Stimulated activated CD4-positive, alpha-beta T cell treated with anti-CD3 and anti-CD28 coated beads, Interleukin-12 subunit alpha, Interleukin-12 subunit beta, amount 100 ng/mL, for 24 hours (primary cell): ENCODE data around the gene ACOT9.
A peak's percentile ranks its signal among the peaks of the same experiment; 100 is the strongest.
"Not testable (repeated sequence)": the region's sequence is repeated elsewhere in the genome, so short reads cannot be mapped to it uniquely, and the experiment has no call there.

Experiments used
- DNase-seq, 2 experiments: peaks; one replicate each; pipeline ENCODE4 v3.0.0-alpha.2; 2020; ENCODE audit warnings: low read depth in 2 of 2

Gene ACOT9, protein sequence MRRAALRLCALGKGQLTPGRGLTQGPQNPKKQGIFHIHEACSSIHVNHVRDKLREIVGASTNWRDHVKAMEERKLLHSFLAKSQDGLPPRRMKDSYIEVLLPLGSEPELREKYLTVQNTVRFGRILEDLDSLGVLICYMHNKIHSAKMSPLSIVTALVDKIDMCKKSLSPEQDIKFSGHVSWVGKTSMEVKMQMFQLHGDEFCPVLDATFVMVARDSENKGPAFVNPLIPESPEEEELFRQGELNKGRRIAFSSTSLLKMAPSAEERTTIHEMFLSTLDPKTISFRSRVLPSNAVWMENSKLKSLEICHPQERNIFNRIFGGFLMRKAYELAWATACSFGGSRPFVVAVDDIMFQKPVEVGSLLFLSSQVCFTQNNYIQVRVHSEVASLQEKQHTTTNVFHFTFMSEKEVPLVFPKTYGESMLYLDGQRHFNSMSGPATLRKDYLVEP

DNA sequence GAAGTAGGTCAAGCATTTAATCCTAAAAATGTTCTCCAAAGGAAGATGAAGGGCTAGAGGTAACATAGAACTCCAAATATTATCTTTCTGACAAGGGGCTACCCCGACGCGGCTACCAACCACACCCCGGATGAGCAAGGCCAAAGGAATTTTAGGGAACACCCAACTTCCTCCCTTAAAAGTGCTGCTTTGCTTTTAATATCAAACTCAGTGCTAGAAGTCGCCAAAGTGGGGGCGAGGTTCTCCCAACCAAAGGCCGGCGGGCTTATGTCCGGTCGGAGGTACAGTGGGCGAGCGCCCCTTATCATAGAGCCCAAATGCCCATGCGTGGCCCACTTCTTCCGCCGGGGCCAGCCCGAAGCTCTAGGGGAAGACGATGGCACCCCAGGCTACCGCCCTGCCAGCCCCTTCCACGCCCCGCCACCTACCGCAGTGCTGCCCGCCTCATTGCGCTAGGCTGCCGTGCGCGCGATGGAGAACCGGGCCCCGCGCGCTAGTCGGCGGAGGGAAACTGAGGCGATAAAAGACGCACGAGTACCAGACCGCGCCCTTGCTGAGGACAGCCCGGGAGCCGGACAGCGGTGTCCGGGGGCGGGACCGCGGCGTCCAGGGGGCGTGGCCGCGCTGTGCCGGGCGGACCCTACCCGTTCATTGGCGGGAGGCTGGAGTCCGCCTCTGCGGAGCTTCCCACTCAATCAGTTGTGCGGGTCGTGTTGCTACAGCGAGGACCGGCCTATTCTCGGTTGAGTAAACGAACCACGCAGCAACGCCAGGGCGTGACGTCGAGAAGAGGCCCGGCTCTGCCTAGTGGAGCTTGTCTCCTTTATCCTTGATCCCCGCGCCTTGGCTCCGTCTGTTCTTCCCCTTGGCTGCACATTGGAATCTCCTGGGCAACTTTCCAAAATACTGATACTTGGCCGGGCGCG is at the start of gene ACOT9:
Gene ACOT9, minus strand, starts transcription at position 580 of the 926 bp plus-strand sequence. Its CDS starts 132 bp downstream, at position 448.
- peak; percentile 40 to 64 for DNase-seq

DNA sequence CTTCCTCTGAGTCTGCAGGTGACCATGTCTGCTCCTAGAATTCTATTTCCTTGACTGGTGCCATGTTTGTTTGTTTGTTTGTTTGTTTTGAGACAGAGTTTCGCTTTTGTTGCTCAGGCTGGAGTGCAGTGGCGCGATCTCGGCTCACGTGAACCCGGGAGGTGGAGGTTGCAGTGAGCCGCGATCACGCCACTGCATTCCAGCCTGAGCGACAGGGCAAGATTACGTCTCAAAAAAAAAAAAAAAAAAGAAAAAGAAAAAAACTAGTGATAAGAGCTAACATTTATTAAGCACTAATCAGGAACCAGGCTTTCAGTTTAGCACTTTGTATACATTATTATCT is 47.0 kb upstream of the ACOT9 start:
- DNase-seq, result no peak

DNA sequence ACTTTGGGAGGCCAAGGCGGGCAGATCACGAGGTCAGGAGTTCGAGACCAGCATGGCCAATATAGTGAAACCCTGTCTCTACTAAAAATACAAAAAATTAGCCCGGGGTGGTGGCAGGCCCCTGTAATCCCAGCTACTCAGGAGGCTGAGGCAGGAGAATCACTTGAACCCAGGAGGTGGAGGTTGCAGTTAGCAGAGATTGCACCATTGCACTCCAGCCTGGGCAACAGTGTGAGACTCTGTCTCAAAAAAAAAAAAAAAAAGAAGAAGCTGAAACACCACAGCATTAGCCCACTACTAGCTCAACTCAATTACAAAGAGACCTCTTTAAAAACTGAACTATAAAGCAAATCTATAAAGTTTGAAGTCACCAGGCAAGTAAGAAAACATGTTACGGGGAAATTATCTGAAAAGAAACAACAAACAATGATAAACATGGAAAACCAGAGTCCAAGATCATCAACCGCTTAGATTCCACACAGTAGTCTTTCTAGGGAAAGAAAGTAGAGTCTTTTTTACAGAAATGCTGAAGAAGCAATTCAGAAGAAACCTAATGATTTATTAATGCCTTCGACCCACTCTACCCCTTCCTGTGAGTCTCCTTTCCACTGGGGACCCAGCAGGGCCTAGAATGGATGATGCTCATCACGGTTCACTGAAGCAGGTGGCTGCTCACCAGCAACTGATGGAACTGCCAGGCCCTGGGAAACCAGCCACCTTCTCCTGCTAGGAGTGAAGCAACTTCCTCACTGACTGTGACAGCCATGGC is 46.5 kb upstream of the ACOT9 start:
- DNase-seq, result no peak

DNA sequence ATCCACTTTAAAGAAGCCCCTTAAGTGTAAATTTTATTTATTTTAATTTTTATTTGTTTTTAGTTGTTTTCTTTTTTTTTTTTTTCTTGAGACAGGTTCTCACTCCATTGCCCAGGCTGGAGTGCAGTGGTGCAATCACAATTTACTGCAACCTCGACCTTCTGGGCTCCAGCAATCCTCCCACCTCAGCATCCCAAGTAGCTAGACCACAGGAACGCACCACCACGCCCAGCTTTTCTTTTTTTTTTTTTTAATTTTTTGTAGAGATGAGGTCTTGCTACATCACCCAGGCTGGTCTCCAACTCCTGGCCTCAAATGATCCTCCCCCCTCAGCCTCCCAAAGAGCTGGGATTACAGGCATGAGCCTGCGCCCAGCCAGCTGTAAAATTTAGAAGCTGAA is 45.9 kb upstream of the ACOT9 start:
- DNase-seq, result no peak

DNA sequence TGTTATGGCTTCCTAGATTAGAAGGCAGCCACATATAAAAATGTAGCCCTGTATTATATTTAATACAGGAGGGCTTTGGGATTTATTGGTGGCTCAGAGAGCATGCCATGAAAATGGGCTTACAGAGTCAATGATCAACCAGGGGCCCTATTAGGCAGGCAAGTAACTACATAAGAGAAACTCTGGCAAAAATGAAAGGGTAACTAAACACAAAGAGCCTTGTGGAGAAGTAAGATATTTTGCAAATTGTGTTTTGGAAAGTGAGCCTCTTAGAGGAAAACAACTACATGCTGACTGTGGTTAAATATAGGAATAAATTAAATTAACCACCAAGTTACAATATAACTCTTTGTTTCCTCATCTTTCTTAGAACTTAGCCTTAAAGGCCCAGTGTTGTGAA is 45.4 kb upstream of the ACOT9 start:
- DNase-seq, result no peak

DNA sequence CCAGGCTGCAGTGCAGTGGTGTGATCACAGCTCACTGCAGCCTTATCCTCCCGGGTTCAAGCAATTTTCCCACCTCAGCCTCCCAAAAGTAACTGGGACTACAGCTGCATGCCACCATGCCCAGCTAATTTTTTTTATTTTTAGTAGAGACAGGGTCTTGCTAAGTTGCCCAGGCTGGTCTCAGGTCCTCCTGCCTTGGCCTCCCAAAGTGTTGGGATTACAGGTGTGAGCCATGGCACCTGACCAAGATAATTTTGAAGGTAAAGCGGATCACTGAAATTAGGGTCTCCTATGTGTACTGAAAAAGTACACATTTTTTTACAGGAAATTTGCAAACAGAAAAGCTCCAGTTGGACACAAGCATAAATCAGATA is 44.7 kb upstream of the ACOT9 start:
- no peak for DNase-seq

DNA sequence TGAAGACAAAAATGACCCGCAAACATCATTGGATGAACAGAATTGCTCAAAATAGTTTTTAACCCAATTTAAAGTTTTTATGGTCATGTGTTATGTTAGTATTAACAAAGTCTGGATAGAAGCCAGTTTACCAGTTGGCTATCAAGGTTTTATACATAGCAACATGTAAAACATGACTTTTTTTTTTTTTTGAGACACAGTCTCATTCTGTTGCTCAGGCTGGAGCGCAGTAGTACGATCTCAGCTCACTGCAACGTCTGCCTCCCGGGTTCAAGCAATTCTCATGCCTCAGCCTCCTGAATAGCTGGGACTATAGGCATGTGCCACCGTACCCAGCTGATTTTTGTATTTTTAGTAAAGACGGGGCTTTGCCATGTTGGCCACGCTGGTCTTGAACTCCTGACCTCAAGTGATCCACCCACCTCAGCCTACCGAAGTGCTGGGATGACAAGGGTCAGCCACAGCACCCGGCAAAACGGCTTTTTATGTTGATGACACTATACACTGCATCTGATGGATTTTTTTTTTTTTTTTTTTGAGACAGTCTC is 43.3 kb upstream of the ACOT9 start:
- no peak for DNase-seq

DNA sequence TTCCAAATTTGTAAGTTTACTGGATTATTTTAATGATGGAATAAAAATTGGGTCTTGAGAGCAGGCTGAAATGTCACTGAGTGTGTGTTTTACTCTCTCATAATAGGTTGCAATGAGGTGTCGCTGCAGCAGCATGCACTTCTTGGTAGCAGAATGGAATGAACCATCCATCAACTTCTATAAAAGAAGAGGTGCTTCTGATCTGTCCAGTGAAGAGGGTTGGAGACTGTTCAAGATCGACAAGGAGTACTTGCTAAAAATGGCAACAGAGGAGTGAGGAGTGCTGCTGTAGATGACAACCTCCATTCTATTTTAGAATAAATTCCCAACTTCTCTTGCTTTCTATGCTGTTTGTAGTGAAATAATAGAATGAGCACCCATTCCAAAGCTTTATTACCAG is 42.5 kb upstream of the ACOT9 start:
- no peak for DNase-seq

DNA sequence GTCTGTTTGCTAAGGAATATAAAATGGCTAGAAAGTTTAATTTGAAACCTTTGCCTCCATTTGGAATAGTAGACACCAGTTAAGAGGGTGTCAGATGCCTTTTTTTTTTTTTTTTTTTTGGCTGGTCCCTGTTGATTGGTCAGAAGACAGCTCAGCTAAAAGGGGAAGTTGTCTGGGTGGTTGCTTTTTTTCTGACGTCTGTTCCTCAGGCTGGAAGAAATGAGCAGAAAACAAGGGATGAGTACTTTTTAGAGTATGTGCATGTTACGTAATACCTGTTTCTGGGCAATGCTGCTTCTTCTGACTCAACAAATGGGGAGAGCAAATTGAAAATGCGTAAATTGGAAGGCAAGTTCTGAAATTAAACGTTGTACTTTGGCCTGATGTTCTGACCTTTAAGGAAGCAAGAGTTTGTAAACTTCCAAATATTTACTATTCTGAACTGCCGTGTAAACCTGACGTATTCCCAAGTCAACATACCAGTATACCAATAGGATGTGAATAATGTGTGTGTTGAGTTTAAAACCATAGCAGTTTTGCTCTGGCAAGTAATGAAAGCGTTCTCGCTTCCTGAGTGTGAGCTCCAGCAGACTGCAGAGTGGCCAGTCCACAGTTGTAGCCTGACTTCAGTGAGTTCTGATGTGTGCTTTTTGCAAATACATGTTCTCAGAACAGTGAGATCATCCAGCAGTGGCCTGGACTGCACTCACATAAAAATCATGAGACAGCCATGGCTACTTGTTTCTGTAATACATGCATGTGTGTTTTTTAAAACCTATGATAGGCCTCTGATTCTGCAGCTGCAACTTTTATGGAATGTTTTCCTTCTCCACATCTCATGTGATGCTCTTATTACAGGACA is 41.6 kb upstream of the ACOT9 start:
- DNase-seq, result no peak

DNA sequence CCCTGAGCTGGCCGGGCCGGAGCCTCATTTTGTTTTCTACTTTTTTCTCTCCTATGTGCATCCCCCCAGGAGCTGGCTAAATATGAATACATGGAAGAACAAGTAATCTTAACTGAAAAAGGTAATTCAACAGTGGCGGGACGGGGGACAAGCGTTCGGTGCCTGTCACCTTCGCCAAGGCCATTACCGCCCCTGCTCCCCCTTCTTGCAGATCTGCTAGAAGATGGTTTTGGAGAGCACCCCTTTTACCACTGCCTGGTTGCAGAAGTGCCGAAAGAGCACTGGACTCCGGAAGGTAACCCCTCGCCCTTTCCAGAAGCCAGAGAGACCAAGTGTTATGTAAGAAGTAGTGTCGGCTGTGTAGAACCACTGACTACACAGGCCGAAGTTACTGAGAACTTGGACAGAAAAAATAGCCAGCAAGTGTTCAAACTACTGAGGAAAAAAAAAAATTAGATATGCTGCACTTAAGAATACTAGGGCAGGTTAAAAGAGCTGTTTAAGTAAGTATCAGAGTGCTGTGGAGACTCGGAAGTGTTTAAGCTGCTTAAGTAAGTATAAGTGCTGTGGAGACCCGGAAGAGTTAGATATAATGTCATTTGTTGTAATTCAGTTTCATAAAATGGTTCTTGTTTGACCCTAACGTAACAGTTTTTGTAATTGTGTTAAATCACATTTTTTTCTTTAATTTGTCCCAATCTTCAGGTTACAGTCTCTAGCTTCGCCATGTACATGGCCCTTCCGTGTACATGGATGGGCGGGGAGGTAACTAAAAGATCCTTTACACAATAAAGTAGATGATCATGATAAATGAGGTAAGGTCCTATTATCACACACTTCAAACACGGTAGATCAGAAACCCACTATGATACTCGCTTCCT is 40.8 kb upstream of the ACOT9 start:
- DNase-seq, result no peak

DNA sequence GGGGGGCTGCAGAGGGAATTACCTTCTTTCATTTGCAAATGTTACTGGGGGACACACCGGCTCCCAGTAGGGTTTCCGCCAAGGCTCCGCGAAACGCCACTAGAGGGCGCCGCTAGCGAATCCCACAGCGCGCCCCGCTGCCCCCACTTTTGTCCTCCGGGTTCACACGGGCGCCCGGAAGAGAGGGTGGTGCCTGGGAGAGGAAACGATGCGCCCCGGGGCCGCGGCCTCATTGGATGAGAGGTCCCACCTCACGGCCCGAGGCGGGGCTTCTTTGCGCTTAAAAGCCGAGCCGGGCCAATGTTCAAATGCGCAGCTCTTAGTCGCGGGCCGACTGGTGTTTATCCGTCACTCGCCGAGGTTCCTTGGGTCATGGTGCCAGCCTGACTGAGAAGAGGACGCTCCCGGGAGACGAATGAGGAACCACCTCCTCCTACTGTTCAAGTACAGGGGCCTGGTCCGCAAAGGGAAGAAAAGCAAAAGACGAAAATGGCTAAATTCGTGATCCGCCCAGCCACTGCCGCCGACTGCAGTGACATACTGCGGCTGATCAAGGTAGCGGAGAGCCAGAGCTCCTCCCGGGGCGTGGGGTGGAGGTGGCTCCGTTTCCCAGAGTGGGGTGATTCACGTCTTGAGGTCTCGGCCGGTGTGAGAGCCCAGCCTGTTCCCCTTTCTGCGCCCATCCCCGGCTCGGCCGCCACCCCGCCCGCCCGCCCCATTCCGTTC is 40.0 kb upstream of the ACOT9 start, which contains the start of gene SAT1:
Gene SAT1, plus strand, starts transcription at position 311 of the 726 bp plus-strand sequence. Its CDS starts 179 bp downstream, at position 490.
- DNase-seq, result peak; percentile 82 to 88

DNA sequence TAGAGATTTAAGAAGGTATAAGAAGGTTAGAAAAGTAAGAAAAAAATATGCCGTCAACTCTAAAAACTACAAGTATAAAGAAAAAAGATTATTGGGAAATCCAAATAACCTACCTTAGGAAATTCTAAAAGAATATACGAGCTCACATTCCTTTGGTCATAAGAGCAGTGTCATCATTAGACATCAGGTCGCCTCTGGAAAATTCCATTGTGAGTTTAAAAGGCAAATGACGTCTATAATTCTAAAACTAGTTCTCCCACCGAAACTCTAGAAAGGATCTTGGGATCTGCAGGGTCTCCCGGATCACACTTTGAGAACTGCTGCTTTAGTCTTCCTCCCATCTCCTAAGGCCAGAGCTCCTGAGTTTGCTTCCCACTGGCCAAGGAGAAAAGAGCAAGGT is 39.4 kb upstream of the ACOT9 start:
- DNase-seq, result no peak

DNA sequence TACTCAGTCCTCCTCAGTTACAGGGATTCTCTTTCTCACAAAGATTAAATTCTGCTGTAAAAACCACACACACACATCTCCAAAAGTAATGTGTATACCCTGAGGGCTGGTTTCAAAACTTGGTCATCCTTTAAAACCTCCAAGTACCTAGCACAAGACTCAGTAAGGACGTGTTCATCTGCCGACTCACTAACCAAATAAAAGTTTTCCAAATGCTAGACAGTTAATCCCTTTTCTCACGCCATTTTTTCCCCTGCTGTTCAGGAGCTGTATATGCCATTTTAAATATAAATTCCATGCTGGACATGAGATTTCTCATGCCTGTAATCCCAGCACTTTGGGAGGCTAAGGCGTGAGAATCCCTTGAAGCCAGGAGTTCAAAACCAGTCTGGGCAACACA is 35.9 kb upstream of the ACOT9 start:
- DNase-seq, result no peak

DNA sequence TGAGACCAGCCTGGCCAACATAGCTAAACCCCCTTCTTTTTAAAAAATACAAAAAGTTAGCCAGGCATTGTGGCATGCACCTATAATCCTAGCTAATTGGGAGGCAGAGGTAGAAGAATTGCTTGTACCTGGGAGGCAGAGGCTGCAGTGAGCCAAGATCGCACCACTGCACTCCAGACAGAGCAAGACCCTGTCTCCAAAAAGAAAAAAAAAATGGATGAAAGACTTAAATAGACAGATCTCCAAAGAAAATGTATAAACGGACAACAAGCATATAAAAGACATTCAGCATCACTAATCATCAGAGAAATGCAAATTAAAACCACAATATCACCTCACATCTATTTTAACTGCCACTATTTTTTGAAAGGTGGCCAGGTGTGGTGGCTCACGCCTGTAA is 33.3 kb upstream of the ACOT9 start:
- no peak for DNase-seq

DNA sequence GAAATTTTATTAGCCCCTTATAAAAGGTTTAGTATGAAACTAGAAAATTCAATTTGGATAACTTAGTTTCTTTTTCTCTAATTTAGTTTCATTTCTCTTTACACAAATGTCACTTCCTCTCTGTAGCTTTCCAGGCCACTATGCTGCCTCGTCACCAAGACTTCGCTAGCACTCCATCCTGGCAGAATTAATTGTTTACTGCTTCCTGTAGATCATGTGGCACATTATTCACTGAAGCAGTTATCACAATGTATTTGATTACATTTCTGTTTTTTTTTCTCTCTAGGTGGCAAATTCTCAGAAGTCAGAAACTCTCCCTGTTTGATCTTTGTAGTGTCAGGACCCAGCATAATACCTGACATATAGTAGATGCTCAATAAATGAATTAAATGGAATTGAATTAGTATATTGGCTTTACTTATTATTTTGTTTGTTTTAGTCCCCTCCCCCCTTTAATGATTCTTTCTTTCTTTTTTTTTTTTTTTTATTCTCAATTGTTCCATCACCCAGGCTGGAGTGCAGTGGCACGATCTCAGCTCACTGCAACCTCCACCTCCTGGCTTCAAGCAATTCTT is 30.6 kb upstream of the ACOT9 start:
- no peak for DNase-seq

DNA sequence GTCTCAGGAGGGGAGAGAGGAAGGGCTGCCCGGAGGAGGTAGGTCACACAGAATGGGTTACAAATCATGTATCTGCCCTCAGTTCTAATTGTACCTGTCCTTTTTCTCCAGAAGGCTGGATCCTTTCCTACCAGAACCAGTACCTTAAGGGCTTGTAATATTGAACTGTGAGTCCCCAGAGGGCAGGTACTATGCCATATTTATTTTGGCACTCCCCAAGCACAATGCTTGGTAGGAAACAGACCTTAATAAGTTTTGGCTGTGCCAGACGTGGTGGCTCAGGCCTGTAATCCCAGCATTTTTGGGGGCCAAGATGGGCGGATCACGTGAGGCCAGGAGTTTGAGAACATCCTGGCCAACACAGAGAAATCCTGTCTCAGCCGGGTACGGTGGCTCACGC is 28.0 kb upstream of the ACOT9 start:
- DNase-seq, result not testable (repeated sequence)

DNA sequence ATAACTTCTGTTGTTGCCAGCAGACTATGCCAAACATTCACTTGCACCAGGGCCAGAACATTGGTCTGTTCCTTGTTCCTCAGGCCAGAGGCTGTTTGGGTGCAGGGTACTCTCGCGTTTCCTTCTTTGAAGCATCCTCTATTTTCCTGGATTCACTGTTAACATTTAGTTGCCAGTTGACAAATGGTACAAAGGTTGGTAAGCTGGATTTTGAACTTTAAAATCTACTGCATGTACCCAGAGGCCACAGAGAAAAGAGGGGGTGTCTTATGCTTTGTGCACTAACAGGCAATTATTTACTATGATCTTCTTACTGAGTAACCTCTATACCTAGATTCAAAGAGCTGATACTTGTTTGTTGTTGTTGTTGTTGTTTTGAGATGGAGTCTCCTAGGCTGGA is 27.1 kb upstream of the ACOT9 start:
- DNase-seq, result no peak

DNA sequence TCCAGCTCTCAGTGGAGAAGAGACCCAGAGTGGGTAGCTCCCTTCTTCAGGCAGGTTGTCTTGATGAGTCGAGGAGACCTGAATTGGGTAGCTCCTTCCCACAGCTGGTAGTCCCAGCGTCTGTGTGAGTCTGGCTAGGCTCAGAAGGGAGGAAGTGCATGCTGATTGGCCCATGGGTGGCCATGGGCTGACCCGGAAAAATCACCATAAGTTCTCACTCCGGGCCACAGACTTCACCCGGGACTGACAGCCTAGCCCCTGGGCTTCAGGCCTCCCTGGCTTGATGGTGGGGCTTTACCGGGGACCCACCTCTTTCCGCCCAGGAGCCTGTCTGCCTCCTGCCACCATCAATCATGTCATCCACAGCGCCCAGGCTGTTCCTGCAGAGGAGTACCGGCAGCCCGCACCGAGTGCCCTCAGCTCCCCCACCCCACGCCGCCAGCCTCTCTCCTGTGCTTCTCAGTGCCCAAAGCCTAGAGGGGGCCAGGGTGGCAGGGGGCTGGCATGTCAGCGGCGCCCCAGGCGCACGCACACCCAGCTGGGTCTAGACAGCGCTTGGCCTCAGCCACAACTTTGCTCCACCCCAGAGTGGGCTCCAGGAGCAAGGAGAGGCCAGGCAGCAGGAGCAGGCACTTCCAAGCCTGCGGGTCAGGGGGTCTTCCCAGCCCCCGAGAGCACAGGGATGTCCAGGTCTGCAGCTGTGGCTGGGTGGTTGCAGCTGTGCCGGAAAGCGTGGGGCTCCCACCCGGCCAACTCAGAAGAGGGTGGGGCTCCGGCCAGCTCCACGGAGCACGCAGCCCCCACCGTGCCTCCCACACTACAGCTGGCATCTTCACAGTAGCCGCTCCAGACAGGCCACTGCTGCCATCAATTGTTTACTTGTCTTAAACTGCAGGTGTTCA is 23.8 kb upstream of the ACOT9 start:
- DNase-seq, result no peak
